ENCODE data around the gene TMBIM6.

GRCh38 chr12:49793620-49794019 is 52.3 kb downstream of the TMBIM6 start:
- TF ChIP-seq POLR2A (IDR thresholded peaks at IDR 0.05) (no peak), CTCF (IDR thresholded peaks at IDR 0.05) (no peak), POLR2AphosphoS5 (IDR thresholded peaks at IDR 0.05) (no peak)
